Measurements from ENCODE around the gene MYO1H. TPM values are rescaled to one million over a fixed set of nuclear protein-coding genes. Genes with fewer than 3 reads are reported as not detected.

Gene MYO1H
- total and polyA plus RNA-seq, 2 of the 8 experiments (the other 6 are each of a cell fraction or from before 2014, with no cell fraction given) = 0.03 TPM; not detected in 1

- Histone ChIP-seq H2BK120ac (replicated peaks; ENCODE audit: low read depth, low read length) (no peak overlapping the region), H2AK5ac (ENCODE audit: low read depth, low read length) (no peak overlapping the region), H3K27me3 (replicated peaks in 1 of 4; ENCODE audit: control insufficient read depth in 3 of 4, extremely low read depth in 1 of 4, insufficient read depth in 3 of 4, low read length in 3 of 4) (no peaks in the 10 kb centered on the region), H3K4me2 (ENCODE audit: insufficient read depth in 1 of 2, low read depth in 2 of 2, low read length in 2 of 2) (no peak overlapping the region), H2BK5ac (ENCODE audit: low read depth, low read length) (no peak overlapping the region), H2BK20ac (ENCODE audit: low read length) (no peak overlapping the region), H4K20me1 (replicated peaks in 1 of 2; ENCODE audit: control insufficient read depth in 1 of 2, insufficient read depth in 2 of 2, low read length in 2 of 2) (no peaks in the 10 kb centered on the region), H3K36me3 (ENCODE audit: control insufficient read depth in 2 of 4, insufficient read depth in 4 of 4, low read length in 3 of 4) (no peaks in the 10 kb centered on the region), H3K56ac (replicated peaks; ENCODE audit: insufficient read length, low read depth, low read length) (no peak overlapping the region), H4K5ac (ENCODE audit: insufficient read length, low read depth, low read length) (no peak overlapping the region), H2BK15ac (ENCODE audit: low read length) (no peak overlapping the region), H2AFZ (ENCODE audit: low read length) (no peak overlapping the region), H2BK12ac (ENCODE audit: low read depth, low read length) (no peak overlapping the region), H3K4me1 (replicated peaks in 1 of 4; ENCODE audit: control insufficient read depth in 3 of 4, insufficient read depth in 4 of 4, low read length in 3 of 4) (no peaks in the 10 kb centered on the region), H4K8ac (ENCODE audit: extremely low read depth, insufficient read depth, low read length) (no peak overlapping the region), H3K79me1 (ENCODE audit: low read depth, low read length) (no peaks in the 10 kb centered on the region), H3K4ac (replicated peaks; ENCODE audit: insufficient read length, low read depth, low read length) (no peak overlapping the region), H3K18ac (ENCODE audit: extremely low read depth, low read length) (no peak overlapping the region), H3K4me3 (ENCODE audit: extremely low read depth in 1 of 4, insufficient read depth in 2 of 4, low read depth in 3 of 4, low read length in 4 of 4) (no peak overlapping the region), H3K23ac (ENCODE audit: insufficient read length) (no peak overlapping the region), H3K9ac (replicated peaks in 1 of 4; ENCODE audit: extremely low read depth in 1 of 4, low read depth in 3 of 4, low read length in 3 of 4) (no peak overlapping the region), H4K91ac (replicated peaks; ENCODE audit: insufficient read length, low read length) (no peak overlapping the region), H3K27ac (ENCODE audit: low read depth, low read length) (no peak overlapping the region), H3K79me2 (ENCODE audit: control insufficient read depth in 1 of 2, insufficient read depth in 2 of 2, low read length in 2 of 2) (no peaks in the 10 kb centered on the region), H3K9me3 (ENCODE audit: insufficient read depth in 2 of 2, low read depth in 1 of 2, low read length in 1 of 2) (no peaks in the 10 kb centered on the region), H3K14ac (ENCODE audit: insufficient read length) (no peak overlapping the region), H3K23me2 (ENCODE audit: low read depth, low read length) (no peaks in the 10 kb centered on the region)
- ChIA-PET POLR2A (ENCODE audit: partially characterized antibody) (no interaction called here), CTCF (ENCODE audit: partially characterized antibody) (interaction anchor here (1.1 to 1.7 kb wide), 4 partner anchors 19 to 93 kb away, joined by 3 to 7 read pairs (median 4); no protein-coding TSS in a partner anchor)
- FAIRE-seq = no peak
- DNase-seq (ENCODE audit: low read depth in 1 of 2, low spot score in 2 of 2) = no peak
- no peak for TF ChIP-seq RXRA (IDR thresholded peaks at IDR 0.05; ENCODE audit: insufficient read depth, low read depth, low read length)
- no peak for TF ChIP-seq CREB1 (IDR thresholded peaks at IDR 0.05)
- TF ChIP-seq SP2 (IDR thresholded peaks at IDR 0.05; ENCODE audit: low read length) = no peak
- TF ChIP-seq POLR2AphosphoS5 (IDR thresholded peaks at IDR 0.05; ENCODE audit: low read depth, low read length) = no peak
- no peak for TF ChIP-seq MAFK (IDR thresholded peaks at IDR 0.05; ENCODE audit: low read depth, low read length)
- WGBS, 2 experiments (ENCODE audit: extremely low coverage in 1 of 2, insufficient coverage in 1 of 2, insufficient read length in 1 of 2, insufficient replicate concordance in 2 of 2, low coverage in 1 of 2, low lambda C conversion rate in 2 of 2, missing lambda C conversion rate in 1 of 2) = 94% methylated on average over 3 of the region's 3 CpGs; no CpG with 5 or more reads in 1 of the 2 experiments
Observed at GRCh38 chr12:109356577-109356976, 8.9 kb downstream of the MYO1H start.
